HG03521 (cell line): ENCODE data around the gene APOD.
A peak's percentile ranks its signal among the peaks of the same experiment; 100 is the strongest.
"Not testable (repeated sequence)": the region's sequence is repeated elsewhere in the genome, so short reads cannot be mapped to it uniquely, and the experiment has no call there.

Experiments
- ATAC-seq: cut with Tn5 transposase; IDR thresholded peaks from one replicate; pipeline ENCODE4 v1.9.1; 2021; ENCODE audit warnings: mild to moderate bottlenecking, moderate library complexity; ENCODE audit not compliant: unreplicated experiment

Gene APOD

DNA sequence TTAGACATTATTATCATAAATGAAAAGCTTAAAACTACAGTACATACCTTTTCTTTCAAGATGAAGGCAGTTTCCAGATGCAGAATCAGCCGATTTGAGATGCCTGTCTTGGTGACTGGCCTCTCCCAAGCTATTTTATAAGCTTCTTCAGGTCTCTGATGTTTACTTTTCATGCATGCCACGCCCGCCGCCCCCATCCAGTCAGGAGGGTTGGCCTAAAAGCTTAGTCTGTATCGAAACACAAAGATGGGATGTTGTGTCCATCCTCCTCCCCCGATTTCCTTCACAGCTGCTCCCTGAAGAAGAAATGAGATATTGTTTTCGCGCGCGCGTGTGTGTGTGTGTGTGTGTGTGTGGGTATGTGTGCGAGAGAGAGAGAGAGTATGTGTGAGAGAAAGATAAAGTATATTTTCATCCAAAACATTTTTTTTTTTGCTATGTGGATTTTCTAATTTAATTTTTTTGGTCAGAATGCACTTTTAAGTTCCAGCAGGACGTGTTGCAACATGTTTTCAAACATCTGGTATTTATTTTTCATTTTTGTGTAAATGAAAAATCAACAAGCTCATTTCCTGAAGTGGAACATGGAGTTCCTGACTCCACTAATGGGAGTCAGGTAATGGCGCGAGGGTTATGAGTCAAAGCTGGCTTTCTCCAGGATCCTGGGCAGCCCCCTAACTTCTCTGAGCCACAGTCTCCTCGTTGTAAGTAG, at the start of gene APOD:
Gene APOD (minus strand): TSS at position 110 of the 712 bp plus-strand sequence. CDS start 4,479 bp downstream, outside the sequence.
- ATAC-seq, result no peak

- not testable (repeated sequence) for ATAC-seq
Measured at GRCh38 chr3:195633351-195633750, 49.6 kb upstream of the APOD start.

DNA sequence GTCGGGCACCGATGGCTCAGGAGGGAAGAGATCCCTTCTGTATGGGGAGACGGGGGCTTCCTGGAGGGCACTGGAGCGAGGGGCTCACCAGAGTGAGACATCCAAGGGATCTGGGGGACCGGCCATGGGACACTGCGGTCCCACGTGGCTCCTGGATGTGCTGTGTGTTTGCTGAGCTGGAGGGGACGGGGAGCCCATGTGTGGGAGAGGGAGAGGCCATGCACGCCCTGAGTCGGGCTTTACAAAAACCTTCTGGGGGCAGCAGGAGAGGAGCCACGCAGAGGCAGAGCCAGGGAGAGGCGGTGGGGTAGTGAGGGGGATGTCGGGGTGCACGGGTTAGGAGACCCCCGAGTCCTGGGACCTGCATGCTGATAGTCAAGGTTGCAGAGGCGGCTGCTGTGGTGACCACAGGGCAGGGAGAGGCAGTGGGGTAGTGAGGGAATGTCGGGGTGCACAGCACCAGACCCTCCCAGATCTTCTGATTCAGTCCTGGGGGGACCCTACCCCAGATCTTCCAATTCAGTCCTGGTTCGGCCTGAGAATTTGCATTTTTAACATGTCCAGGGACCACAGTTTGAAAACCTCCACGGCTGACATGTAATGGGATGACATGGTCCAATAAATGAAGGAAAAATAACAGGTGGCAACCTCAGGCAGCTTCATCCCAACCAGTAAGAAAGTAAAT, 48.9 kb upstream of the APOD start:
- not testable (repeated sequence) for ATAC-seq

GRCh38 chr3:195632046-195632445, 48.3 kb upstream of the APOD start:
- ATAC-seq, result not testable (repeated sequence)

DNA sequence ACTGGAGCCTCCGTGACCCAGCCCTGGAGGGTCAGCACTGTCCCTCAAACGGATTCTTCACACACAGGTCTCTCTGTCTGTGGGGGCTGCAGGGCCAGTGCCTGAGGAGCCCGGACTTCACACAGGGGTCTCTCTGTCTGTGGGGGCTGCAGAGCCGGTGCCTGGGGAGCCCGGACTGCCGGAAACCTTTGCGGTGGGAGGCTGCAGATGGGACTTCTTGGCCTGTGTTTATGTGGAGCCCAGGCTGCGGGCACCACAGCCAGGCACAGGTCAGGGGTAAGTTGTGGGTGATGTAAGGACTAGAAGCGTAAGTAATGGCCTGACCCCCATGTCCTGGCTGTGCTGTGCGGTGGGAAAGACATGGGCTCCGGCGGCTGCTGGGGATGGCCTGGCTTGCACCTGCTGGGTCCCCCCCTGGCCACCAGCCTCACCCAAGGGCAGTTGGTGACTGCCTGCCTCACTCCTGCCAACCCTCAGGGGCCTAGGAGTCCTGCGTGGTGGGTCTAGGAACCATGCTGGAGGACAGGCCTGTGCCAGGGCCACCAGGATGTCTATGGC, 47.3 kb upstream of the APOD start:
- not testable (repeated sequence) for ATAC-seq

DNA sequence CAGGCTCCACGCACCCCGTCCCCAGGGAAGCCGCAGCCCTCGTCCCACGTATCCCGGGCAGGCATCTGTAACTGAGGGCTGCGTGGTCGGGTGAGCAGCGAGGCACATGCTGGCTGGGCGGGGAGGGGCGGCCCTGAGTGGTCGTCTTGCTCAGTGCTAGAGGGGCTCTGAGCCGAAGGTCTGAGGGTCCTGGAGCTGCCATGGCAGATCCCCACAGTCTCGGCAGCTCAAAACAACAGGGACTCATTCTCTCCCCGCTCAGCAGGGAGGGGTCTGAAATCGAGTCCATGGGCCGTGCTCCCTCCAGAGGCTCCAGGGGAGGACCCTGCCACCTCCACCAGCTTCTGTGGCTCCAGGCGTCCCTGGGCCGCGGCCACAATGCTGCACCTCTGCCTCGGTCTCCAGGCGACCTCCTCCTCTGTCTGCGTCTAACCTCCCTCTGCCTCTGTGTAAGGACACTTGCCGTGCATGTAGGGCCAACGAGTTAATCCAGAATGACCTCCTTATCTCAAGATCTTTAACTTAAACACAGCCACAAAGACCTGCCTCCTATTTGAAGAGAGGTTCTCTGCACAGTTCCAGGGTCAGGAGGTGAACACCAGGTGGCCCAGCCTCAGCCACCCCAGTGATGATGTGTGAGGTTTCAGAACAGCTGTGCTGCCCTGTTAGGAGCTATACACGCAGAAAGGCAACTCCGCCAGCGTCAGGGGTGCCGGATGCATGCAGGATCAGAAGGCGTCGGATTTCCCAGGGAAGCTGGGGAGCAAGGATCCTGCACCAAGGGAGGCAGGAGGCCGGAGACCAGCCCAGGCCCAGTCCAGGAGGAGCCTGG, 46.6 kb upstream of the APOD start:
- ATAC-seq, result peak; percentile 39

GRCh38 chr3:195629682-195630081, 45.9 kb upstream of the APOD start:
- ATAC-seq, result not testable (repeated sequence)

DNA sequence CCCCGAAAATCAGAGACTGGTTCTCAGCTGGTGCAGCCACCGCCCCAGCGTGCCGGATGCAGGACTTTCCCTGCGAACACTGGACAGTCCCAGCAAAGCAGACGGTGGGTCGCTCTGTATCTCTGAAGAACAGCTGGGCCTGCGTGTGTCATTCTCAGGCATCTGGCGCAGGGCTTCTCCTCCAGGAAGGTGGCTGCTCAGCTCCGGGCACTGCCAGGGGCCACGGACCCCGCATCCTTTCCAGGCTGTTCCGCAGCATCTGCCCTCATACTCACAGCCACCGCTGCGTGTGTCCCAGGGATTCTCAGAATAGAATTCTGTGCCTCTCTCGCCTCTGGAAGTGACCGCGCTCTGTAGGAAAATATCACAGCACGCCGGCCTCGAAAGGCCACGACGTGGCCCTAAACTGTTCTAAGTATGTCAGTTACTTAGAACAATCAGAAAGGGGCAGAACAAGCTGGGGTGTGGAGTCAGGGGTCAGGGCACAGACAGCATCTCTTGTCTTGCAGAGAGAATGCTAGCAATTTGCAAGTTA, 44.7 kb upstream of the APOD start:
- ATAC-seq, result not testable (repeated sequence)

GRCh38 chr3:195627515-195628385, 44.0 kb upstream of the APOD start:
- ATAC-seq, result not testable (repeated sequence)

- ATAC-seq, result peak; percentile 75
Measured at GRCh38 chr3:195624603-195625560, 41.1 kb upstream of the APOD start.

DNA sequence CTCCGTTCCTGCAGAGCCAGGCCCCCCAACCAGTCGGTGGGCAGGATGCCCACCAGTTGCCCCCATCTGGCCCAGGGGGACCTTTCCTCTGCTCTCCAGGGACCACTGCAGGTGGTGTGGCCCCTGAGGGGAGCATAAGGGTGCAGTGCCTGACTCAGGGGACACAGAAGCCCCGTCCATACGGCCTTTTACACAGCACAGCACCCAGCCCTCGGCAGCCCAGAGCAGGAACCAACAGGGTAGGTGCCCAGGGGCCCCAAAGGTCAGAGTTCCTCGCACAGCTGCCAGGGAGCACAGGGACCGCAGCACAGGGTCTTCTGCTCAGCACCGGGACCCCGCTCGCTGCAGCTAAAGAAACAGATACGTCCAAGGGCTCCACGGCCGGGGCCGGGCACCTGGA, 40.4 kb upstream of the APOD start:
- ATAC-seq, result not testable (repeated sequence)

DNA sequence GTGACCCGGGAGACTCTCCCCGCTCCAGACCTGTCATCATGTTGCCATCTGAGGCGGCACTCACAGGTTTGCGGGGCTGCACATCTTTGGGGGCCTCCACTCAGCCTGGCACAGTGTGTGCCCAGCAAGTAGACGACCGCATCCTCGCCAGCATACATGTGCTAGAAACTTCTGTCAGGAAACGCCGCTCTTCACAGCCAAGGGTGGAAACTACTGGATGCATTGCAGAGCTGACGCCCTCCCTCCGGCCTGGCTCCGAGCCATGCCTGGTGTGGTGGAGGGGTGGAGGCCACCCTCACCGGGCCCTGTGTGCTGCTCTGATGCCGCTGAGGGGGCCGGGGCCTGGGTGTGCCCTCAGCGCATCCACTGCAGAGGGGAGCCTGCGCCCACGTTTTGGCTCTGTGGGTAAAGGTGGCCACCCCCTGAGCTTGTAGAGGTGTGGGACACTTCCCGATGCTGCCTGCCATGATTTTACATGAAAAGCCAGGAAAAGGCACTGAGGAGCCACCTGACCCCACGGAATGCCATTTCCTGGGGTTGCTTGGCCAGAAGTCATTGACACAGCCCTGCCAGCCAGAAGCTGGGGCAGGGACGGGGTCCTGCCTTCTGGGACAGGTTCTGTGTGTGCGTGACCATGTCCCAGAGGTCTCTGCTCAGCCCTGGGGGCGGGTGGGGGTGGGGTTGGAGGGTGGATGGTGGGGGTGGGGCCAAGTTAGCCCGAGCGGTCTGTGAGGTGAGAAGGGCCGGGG, 39.7 kb upstream of the APOD start:
- ATAC-seq, result not testable (repeated sequence)

DNA sequence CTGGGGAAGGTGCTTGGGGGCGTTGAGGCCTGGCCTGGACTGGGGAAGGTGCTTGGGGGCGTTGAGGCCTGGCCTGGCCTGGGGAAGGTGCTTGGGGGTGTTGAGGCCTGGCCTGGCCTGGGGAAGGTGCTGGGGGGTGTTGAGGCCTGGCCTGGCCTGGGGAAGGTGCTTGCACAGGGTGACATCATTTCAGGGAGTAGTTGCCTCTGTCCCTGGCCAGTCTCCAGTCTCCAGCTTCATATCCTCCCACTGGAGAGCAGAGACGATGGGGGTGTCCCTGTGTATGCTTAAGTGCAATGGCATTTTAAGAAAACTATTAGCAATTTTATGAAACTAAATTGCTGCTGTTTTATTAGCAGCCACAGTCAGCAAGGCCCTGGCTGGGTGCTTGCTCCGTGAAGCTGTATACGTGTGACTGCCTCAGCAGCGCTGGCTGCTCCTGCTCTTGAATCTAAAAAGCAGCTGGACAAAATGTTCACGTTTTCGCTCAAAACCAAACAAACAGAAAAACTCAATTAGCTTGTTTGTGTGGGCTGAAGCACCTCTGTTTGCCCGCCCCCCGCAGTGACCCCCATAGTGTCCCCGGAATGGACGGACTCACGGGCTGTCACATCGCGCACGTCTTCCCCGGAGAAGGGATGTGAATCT, 38.9 kb upstream of the APOD start:
- not testable (repeated sequence) for ATAC-seq

DNA sequence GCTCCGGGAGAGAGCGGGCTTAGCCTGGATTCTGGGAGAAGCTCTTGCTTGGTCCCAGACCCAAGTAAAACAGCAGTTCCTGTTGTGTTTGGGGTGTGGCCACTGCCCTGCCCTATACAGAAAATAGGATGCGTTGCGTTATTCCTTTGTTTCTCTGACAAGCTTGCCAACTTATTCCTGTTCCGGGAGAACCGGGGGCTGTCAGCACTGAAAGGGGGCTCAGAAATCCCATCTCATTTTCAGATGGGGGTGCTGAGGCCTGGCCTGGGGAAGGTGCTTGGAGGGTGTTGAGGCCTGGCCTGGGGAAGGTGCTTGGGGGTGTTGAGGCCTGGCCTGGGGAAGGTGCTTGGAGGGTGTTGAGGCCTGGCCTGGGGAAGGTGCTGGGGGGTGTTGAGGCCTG, 38.3 kb upstream of the APOD start:
- ATAC-seq, result not testable (repeated sequence)

- not testable (repeated sequence) for ATAC-seq
Measured at GRCh38 chr3:195621095-195621494, 37.4 kb upstream of the APOD start.

- ATAC-seq, result not testable (repeated sequence)
Measured at GRCh38 chr3:195620476-195620875, 36.7 kb upstream of the APOD start.

DNA sequence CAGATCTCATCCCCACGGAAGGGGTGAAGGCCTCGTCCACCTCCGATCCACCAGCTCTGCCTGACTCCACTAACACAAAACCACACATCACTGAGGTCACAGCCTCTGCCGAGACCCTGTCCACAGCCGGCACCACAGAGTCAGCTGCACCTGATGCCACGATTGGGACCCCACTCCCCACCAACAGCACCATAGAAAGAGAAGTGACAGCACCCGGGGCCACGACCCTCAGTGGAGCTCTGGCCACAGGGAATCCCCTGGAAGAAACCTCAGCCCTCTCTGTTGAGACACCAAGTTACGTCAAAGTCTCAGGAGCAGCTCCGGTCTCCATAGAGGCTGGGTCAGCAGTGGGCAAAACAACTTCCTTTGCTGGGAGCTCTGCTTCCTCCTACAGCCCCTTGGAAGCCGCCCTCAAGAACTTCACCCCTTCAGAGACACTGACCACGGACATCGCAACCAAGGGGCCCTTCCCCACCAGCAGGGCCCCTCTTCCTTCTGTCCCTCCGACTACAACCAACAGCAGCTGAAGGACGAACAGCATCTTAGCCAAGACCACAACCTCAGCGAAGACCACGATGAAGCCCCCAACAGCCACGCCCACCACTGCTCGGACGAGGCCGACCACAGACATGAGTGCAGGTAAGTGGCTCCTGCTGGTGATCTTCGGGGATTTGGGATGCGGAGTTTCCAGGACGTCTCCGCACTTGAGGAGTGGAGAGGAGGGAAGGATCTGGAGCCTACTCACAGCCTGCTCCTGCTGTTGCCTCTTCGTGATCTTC, 36.0 kb upstream of the APOD start:
- ATAC-seq, result not testable (repeated sequence)
